ENCODE measurements around the gene TNFAIP8L2. TPM values are rescaled to one million over a fixed set of nuclear protein-coding genes. Genes with fewer than 3 reads are reported as not detected.

TNFAIP8L2 gene
- total RNA-seq, 1 donor from 2014 or later = 7.6 TPM

GRCh38 chr1:151133018-151133806 is 23.2 kb upstream of the TNFAIP8L2 start:
- Histone ChIP-seq H3K27me3 (no peaks in the 10 kb centered on the region), H3K4me3 (peak overlapping the region; percentile 46 to 50), H3K36me3 (no peaks in the 10 kb centered on the region), H3K4me1 (peaks cover 19% of the 10 kb centered on the region), H3K9me3 (no peaks in the 10 kb centered on the region), H3K27ac (peak overlapping the region; percentile 71)
- TF ChIP-seq POLR2AphosphoS5 (IDR thresholded peaks at IDR 0.05; ENCODE audit: insufficient read depth in 1 of 2, low read depth in 1 of 2) (no peak), POLR2A (IDR thresholded peaks at IDR 0.05) (no peak), CTCF (IDR thresholded peaks at IDR 0.05) (no peak)
- DNase-seq (ENCODE audit: extremely low spot score in 2 of 2) = no peak
- intact Hi-C loops (cut with DNase I) = no loop called here

GRCh38 chr1:151134396-151134795 is 22.1 kb upstream of the TNFAIP8L2 start:
- Histone ChIP-seq H3K27me3 (no peaks in the 10 kb centered on the region), H3K9me3 (no peaks in the 10 kb centered on the region), H3K4me3 (no peak overlapping the region), H3K27ac (no peak overlapping the region), H3K36me3 (no peaks in the 10 kb centered on the region), H3K4me1 (peaks cover 19% of the 10 kb centered on the region)
- TF ChIP-seq POLR2A (IDR thresholded peaks at IDR 0.05) (no peak), POLR2AphosphoS5 (IDR thresholded peaks at IDR 0.05; ENCODE audit: insufficient read depth in 1 of 2, low read depth in 1 of 2) (no peak), CTCF (IDR thresholded peaks at IDR 0.05) (no peak)
- no peak for DNase-seq (ENCODE audit: extremely low spot score in 2 of 2)
- intact Hi-C loops (cut with DNase I) = no loop called here

- intact Hi-C loops (cut with DNase I) = no loop called here
- Histone ChIP-seq H3K36me3 (no peaks in the 10 kb centered on the region), H3K9me3 (no peaks in the 10 kb centered on the region), H3K4me3 (no peak overlapping the region), H3K27me3 (no peaks in the 10 kb centered on the region), H3K4me1 (peaks cover 19% of the 10 kb centered on the region), H3K27ac (no peak overlapping the region)
- DNase-seq (ENCODE audit: extremely low spot score in 2 of 2) = no peak
- TF ChIP-seq POLR2AphosphoS5 (IDR thresholded peaks at IDR 0.05; ENCODE audit: insufficient read depth in 1 of 2, low read depth in 1 of 2) (no peak), CTCF (IDR thresholded peaks at IDR 0.05) (no peak), POLR2A (IDR thresholded peaks at IDR 0.05) (no peak)
Observed at GRCh38 chr1:151134991-151135390, 21.5 kb upstream of the TNFAIP8L2 start.

GRCh38 chr1:151135433-151136385 is 20.7 kb upstream of the TNFAIP8L2 start:
- no peaks in the 10 kb centered on the region for H3K36me3 ChIP-seq
- no peak for DNase-seq (ENCODE audit: extremely low spot score in 2 of 2)
- no peak for TF ChIP-seq POLR2A (IDR thresholded peaks at IDR 0.05)
- TF ChIP-seq POLR2AphosphoS5 (IDR thresholded peaks at IDR 0.05; ENCODE audit: insufficient read depth in 1 of 2, low read depth in 1 of 2) = no peak
- TF ChIP-seq CTCF (IDR thresholded peaks at IDR 0.05) = no peak
- intact Hi-C loops (cut with DNase I) = no loop called here
- no peaks in the 10 kb centered on the region for H3K27me3 ChIP-seq
- no peak overlapping the region for H3K4me3 ChIP-seq
- H3K27ac ChIP-seq = no peak overlapping the region
- H3K9me3 ChIP-seq = no peaks in the 10 kb centered on the region
- peaks cover 16% of the 10 kb centered on the region for H3K4me1 ChIP-seq
